ENCODE data around the gene RGS2. TPM values are rescaled to one million over a fixed set of nuclear protein-coding genes. Genes with fewer than 3 reads are reported as not detected.

The RGS2 gene
- total and polyA plus RNA-seq, 2 experiments from 2014 or later: 196 to 283 TPM

DNA sequence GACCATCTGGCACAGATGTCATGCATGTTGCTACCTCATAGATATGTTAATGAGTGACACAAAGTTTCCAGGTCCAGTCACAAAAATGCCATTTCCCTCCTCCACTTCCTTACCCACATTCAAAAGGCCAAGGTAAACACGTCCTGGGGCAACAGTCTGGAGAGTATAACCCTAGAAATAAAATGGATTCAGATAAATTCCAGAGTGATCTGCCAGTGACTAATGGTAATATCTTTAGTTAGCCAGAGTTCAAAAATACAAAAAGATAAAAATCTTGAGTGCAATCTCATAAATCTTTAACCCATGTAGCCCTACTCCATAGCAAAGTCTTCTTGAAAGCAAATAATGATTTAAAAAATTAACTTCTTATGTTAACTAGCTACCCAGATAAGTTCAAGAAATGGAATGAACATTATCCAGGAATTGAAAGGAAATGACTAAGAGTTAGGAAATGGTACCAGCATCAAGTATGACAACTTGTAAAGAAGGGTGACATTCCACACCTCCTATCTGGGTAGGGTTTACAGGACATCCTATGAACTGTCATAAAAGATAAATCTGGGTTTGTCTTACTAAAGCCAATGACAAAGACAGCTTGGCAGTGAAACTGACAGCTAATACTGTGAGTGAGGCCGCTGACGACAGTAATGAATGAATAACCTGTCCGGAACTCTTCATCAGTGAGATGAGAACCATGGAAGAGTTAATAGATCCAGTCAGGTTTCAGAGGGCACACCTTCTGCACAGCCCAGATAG, 18.1 kb downstream of the RGS2 start:
- Histone ChIP-seq H4K20me1 (ENCODE audit: insufficient read depth, poor library complexity, severe bottlenecking) (no peaks in the 10 kb centered on the region), H3K4me3 (no peak overlapping the region), H3K27me3 (no peaks in the 10 kb centered on the region), H3K9me2 (replicated peaks; ENCODE audit: insufficient read depth) (no peaks in the 10 kb centered on the region), H3K27ac (peak overlapping the region; percentile 42), H2AFZ (no peak overlapping the region), H3K4me1 (ENCODE audit: insufficient read depth) (peaks cover 4% of the 10 kb centered on the region), H3K36me3 (replicated peaks; ENCODE audit: insufficient read depth, low read depth) (no peaks in the 10 kb centered on the region), H3K79me2 (no peaks in the 10 kb centered on the region), H3K9me3 (ENCODE audit: low read depth) (no peaks in the 10 kb centered on the region), H3K4me2 (no peak overlapping the region)
- TF ChIP-seq EZH2phosphoT487 (IDR thresholded peaks at IDR 0.05; ENCODE audit: low read depth, severe bottlenecking, unreplicated experiment): no peak
- TF ChIP-seq, protein P1, sequence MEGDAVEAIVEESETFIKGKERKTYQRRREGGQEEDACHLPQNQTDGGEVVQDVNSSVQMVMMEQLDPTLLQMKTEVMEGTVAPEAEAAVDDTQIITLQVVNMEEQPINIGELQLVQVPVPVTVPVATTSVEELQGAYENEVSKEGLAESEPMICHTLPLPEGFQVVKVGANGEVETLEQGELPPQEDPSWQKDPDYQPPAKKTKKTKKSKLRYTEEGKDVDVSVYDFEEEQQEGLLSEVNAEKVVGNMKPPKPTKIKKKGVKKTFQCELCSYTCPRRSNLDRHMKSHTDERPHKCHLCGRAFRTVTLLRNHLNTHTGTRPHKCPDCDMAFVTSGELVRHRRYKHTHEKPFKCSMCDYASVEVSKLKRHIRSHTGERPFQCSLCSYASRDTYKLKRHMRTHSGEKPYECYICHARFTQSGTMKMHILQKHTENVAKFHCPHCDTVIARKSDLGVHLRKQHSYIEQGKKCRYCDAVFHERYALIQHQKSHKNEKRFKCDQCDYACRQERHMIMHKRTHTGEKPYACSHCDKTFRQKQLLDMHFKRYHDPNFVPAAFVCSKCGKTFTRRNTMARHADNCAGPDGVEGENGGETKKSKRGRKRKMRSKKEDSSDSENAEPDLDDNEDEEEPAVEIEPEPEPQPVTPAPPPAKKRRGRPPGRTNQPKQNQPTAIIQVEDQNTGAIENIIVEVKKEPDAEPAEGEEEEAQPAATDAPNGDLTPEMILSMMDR (IDR thresholded peaks at IDR 0.05; ENCODE audit: poor library complexity): no peak
- no peak for TF ChIP-seq EZH2 (IDR thresholded peaks at IDR 0.05; ENCODE audit: borderline replicate concordance)
- WGBS (ENCODE audit: low lambda C conversion rate, missing lambda C conversion rate): 40% methylated on average over 4 of the region's 4 CpGs
- peak; percentile 32 for DNase-seq (ENCODE audit: low spot score)

DNA sequence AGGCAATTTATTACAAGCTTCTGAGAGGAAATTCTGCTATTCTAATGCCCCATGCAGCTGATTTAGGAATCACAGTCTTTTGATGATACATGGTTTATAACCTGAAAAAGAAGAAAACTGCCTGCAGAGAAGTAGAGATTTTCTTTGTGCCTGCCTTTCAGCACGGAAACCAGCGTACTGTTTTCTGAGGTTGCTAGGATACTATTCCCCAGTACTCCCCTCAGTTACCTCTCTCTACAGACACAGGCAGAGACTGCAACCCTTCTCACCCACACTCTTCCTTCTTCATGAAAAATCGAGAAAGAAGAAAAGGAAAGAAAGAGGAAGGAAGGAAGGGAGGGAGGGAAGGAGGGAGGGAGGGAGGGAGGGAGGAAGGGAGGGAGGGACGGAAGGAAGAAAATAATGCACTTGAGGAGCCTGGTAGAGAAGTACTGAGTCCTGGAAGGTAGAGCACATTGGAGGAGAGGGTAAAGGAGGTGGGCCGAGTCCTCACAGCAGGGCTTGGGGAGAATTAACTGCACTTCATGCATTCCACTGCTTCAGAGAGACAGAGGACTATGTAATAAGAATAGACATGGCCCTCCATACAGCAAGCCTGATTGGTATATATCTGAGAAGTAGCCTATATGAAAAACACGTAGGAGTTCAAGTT, 21.9 kb downstream of the RGS2 start:
- 59% methylated on average over 5 of the region's 6 CpGs for WGBS (ENCODE audit: low lambda C conversion rate, missing lambda C conversion rate)

DNA sequence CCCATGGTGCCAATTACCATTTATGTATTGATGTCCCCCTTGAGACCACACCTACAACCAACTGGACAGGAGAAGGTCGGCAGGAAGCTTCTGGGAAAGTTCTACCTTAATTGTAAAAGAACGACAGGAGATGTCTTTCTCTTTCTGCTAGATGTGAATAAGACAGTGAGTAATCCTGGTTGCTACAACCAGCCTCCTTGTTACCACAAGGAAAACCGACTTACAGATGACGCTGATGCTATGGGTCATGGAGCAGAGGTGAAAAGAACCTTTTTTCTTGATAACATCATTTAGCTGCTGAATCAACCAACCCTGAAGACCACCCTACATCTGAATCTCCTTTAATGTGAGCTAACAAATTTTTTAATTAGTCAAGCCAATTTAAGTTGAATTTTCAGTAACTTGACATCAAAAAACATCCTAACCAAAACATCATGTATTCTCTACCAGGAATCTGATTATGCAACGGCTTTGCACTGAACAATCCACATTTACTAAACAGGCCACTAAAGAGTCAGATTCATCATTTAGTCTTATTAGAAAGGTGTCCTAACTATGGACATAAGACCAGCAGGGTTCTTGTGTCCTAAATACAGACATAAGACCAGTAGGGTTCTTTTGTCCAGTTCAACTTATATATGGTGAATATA, 23.0 kb downstream of the RGS2 start:
- no peak overlapping the region for H3K4me3 ChIP-seq
- H3K4me2 ChIP-seq: no peak overlapping the region
- H2AFZ ChIP-seq: no peak overlapping the region
- no peak for DNase-seq (ENCODE audit: low spot score)
- no peaks in the 10 kb centered on the region for H3K27me3 ChIP-seq
- 87% methylated on average over 5 of the region's 5 CpGs for WGBS (ENCODE audit: low lambda C conversion rate, missing lambda C conversion rate)
- H3K36me3 ChIP-seq (replicated peaks; ENCODE audit: insufficient read depth, low read depth): no peaks in the 10 kb centered on the region
- H3K27ac ChIP-seq: no peak overlapping the region
- H3K79me2 ChIP-seq: no peaks in the 10 kb centered on the region
- H3K9me2 ChIP-seq (replicated peaks; ENCODE audit: insufficient read depth): no peaks in the 10 kb centered on the region
- H3K9me3 ChIP-seq (ENCODE audit: low read depth): no peaks in the 10 kb centered on the region
- TF ChIP-seq, protein P1 (IDR thresholded peaks at IDR 0.05; ENCODE audit: poor library complexity): no peak
- TF ChIP-seq EZH2phosphoT487 (IDR thresholded peaks at IDR 0.05; ENCODE audit: low read depth, severe bottlenecking, unreplicated experiment) (no peak), EZH2 (IDR thresholded peaks at IDR 0.05; ENCODE audit: borderline replicate concordance) (no peak)
- peaks cover 14% of the 10 kb centered on the region for H3K4me1 ChIP-seq (ENCODE audit: insufficient read depth)
- no peaks in the 10 kb centered on the region for H4K20me1 ChIP-seq (ENCODE audit: insufficient read depth, poor library complexity, severe bottlenecking)

More for the DNA sequence above, 21.9 kb downstream of the RGS2 start:
- Histone ChIP-seq H3K4me2 (no peak overlapping the region), H3K9me3 (ENCODE audit: low read depth) (no peaks in the 10 kb centered on the region), H3K4me1 (ENCODE audit: insufficient read depth) (peaks cover 14% of the 10 kb centered on the region), H3K27ac (no peak overlapping the region), H2AFZ (no peak overlapping the region), H3K27me3 (no peaks in the 10 kb centered on the region), H3K36me3 (replicated peaks; ENCODE audit: insufficient read depth, low read depth) (no peaks in the 10 kb centered on the region), H3K4me3 (no peak overlapping the region), H3K9me2 (replicated peaks; ENCODE audit: insufficient read depth) (no peaks in the 10 kb centered on the region), H3K79me2 (no peaks in the 10 kb centered on the region), H4K20me1 (ENCODE audit: insufficient read depth, poor library complexity, severe bottlenecking) (no peaks in the 10 kb centered on the region)
- TF ChIP-seq, protein P1 (IDR thresholded peaks at IDR 0.05; ENCODE audit: poor library complexity): no peak
- TF ChIP-seq EZH2phosphoT487 (IDR thresholded peaks at IDR 0.05; ENCODE audit: low read depth, severe bottlenecking, unreplicated experiment) (no peak), EZH2 (IDR thresholded peaks at IDR 0.05; ENCODE audit: borderline replicate concordance) (no peak)
- no peak for DNase-seq (ENCODE audit: low spot score)

Data from hepatocyte (in vitro differentiated cells).